ENCODE results near the gene SLC9A9.

SLC9A9 gene

DNA sequence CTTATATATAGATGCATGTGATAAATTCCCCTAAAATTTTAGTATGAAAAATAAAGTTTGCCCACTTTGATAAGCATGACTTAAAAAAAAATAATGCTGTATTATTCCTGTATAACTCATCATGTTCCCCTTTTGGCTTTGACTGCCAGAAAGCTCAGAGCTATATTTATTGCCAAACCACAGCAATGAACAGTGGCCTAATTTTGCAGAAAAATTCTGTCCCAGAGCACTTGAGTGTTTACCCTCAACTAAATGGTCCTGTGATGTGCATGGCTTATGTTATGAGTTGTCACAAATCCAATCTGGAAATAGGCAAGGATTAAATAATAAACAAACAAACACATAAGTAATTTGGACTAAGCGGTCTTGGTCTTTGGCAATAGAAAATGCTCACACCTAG, 276.7 kb downstream of the SLC9A9 start:
- Histone ChIP-seq H3K9me3 (ENCODE audit: insufficient read depth, low read length) (no peaks in the 10 kb centered on the region), H3K9ac (ENCODE audit: low read length) (no peak overlapping the region), H3K4me3 (ENCODE audit: low read length) (no peak overlapping the region), H3K27me3 (ENCODE audit: low read depth, low read length) (no peaks in the 10 kb centered on the region), H3K27ac (ENCODE audit: low read length) (no peak overlapping the region), H2AFZ (ENCODE audit: low read depth, low read length) (no peak overlapping the region), H3K79me2 (ENCODE audit: low read length) (no peaks in the 10 kb centered on the region), H4K20me1 (ENCODE audit: insufficient read depth, low read length) (no peaks in the 10 kb centered on the region), H3K36me3 (replicated peaks; ENCODE audit: low read depth, low read length) (no peaks in the 10 kb centered on the region), H3K4me1 (ENCODE audit: low read length) (peaks cover 7% of the 10 kb centered on the region), H3K4me2 (ENCODE audit: low read length) (no peak overlapping the region)
- TF ChIP-seq, protein P1, sequence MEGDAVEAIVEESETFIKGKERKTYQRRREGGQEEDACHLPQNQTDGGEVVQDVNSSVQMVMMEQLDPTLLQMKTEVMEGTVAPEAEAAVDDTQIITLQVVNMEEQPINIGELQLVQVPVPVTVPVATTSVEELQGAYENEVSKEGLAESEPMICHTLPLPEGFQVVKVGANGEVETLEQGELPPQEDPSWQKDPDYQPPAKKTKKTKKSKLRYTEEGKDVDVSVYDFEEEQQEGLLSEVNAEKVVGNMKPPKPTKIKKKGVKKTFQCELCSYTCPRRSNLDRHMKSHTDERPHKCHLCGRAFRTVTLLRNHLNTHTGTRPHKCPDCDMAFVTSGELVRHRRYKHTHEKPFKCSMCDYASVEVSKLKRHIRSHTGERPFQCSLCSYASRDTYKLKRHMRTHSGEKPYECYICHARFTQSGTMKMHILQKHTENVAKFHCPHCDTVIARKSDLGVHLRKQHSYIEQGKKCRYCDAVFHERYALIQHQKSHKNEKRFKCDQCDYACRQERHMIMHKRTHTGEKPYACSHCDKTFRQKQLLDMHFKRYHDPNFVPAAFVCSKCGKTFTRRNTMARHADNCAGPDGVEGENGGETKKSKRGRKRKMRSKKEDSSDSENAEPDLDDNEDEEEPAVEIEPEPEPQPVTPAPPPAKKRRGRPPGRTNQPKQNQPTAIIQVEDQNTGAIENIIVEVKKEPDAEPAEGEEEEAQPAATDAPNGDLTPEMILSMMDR (IDR thresholded peaks at IDR 0.05; ENCODE audit: low read depth, low read length): no peak
- no peak for TF ChIP-seq EZH2phosphoT487 (IDR thresholded peaks at IDR 0.05; ENCODE audit: low read depth)

DNA sequence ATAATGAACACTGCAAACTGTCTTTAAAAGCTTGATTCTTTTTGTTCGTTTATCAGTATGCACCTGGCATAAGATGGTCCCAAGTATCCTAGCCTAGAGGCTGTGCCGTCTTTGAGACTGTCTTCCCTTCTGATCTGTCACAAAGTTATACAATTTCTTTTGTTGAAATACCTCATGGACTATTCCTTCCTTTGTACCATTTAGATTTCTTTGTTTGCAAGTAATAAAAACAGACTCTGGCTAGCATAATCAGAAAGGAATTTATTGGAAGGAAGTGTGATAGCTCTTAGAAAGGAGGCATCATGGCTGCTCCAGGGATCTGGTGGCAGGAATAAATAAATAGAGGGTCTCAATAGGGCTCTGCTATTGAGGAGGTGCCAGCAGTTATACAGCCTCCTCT, 280.4 kb downstream of the SLC9A9 start:
- Histone ChIP-seq H3K27ac (ENCODE audit: low read length) (no peak overlapping the region), H3K4me2 (ENCODE audit: low read length) (no peak overlapping the region), H3K4me1 (ENCODE audit: low read length) (peaks cover 15% of the 10 kb centered on the region), H3K36me3 (replicated peaks; ENCODE audit: low read depth, low read length) (no peaks in the 10 kb centered on the region), H3K4me3 (ENCODE audit: low read length) (no peak overlapping the region), H3K9ac (ENCODE audit: low read length) (no peak overlapping the region), H3K9me3 (ENCODE audit: insufficient read depth, low read length) (no peaks in the 10 kb centered on the region), H4K20me1 (ENCODE audit: insufficient read depth, low read length) (no peaks in the 10 kb centered on the region), H2AFZ (ENCODE audit: low read depth, low read length) (no peak overlapping the region), H3K27me3 (ENCODE audit: low read depth, low read length) (no peaks in the 10 kb centered on the region), H3K79me2 (ENCODE audit: low read length) (no peaks in the 10 kb centered on the region)
- no peak for TF ChIP-seq EZH2phosphoT487 (IDR thresholded peaks at IDR 0.05; ENCODE audit: low read depth)
- TF ChIP-seq, protein P1 (IDR thresholded peaks at IDR 0.05; ENCODE audit: low read depth, low read length): no peak

DNA sequence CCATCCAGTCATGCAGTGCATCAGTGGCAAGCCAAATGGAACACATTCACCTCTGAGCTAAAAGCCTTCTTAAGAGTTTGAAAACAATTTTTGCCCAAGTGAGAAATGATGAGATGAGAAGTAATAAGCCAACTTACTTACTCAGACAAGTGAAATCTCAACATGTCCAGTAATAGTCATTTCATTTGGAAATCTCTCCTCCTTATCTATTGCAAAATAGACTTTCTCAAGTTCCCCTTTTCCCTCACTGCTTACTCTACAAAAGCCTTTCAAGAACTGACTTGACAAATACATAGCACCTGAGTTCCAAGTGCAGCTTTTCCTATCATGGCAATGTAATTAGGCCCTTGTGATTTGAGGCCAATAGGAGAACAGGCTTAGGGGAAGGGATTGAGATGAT, 282.3 kb downstream of the SLC9A9 start:
- Histone ChIP-seq H3K9ac (ENCODE audit: low read length) (no peak overlapping the region), H3K4me2 (ENCODE audit: low read length) (no peak overlapping the region), H3K79me2 (ENCODE audit: low read length) (no peaks in the 10 kb centered on the region), H3K27ac (ENCODE audit: low read length) (no peak overlapping the region), H4K20me1 (ENCODE audit: insufficient read depth, low read length) (no peaks in the 10 kb centered on the region), H3K4me1 (ENCODE audit: low read length) (peaks cover 15% of the 10 kb centered on the region), H3K9me3 (ENCODE audit: insufficient read depth, low read length) (no peaks in the 10 kb centered on the region), H3K27me3 (ENCODE audit: low read depth, low read length) (no peaks in the 10 kb centered on the region), H3K4me3 (ENCODE audit: low read length) (no peak overlapping the region), H2AFZ (ENCODE audit: low read depth, low read length) (no peak overlapping the region), H3K36me3 (replicated peaks; ENCODE audit: low read depth, low read length) (no peaks in the 10 kb centered on the region)
- TF ChIP-seq EZH2phosphoT487 (IDR thresholded peaks at IDR 0.05; ENCODE audit: low read depth): no peak
- TF ChIP-seq, protein P1 (IDR thresholded peaks at IDR 0.05; ENCODE audit: low read depth, low read length): no peak

DNA sequence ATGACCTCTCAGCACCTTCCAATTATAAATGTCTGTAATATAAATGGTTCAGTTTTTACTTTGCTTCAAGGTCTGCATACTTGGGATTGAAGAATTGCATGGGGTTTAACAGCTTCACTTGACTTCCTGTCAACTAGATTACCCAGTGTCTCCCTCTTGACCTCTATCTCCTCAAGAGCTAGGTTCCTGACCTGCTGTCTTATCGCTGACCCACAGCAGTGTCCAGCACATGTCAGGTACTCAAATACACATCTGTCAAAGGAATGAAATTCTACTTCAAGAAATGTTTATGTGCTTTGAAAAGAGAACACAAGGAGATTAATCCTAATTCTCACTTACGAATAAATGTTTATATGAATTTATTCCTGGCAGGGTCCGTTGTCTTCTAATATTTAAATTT, 284.5 kb downstream of the SLC9A9 start:
- H3K4me3 ChIP-seq (ENCODE audit: low read length): no peak overlapping the region
- no peak overlapping the region for H3K4me2 ChIP-seq (ENCODE audit: low read length)
- peaks cover 15% of the 10 kb centered on the region for H3K4me1 ChIP-seq (ENCODE audit: low read length)
- TF ChIP-seq, protein P1 (IDR thresholded peaks at IDR 0.05; ENCODE audit: low read depth, low read length): no peak
- TF ChIP-seq EZH2phosphoT487 (IDR thresholded peaks at IDR 0.05; ENCODE audit: low read depth): no peak
- no peak overlapping the region for H2AFZ ChIP-seq (ENCODE audit: low read depth, low read length)
- H3K36me3 ChIP-seq (replicated peaks; ENCODE audit: low read depth, low read length): no peaks in the 10 kb centered on the region
- H3K9me3 ChIP-seq (ENCODE audit: insufficient read depth, low read length): peaks cover 6% of the 10 kb centered on the region; the same call in 1 of the 2 replicates
- H3K27ac ChIP-seq (ENCODE audit: low read length): no peak overlapping the region
- no peak overlapping the region for H3K9ac ChIP-seq (ENCODE audit: low read length)
- H3K27me3 ChIP-seq (ENCODE audit: low read depth, low read length): no peaks in the 10 kb centered on the region
- H3K79me2 ChIP-seq (ENCODE audit: low read length): no peaks in the 10 kb centered on the region
- H4K20me1 ChIP-seq (ENCODE audit: insufficient read depth, low read length): no peaks in the 10 kb centered on the region
